NCI-H510A (cell line): ENCODE measurements around the gene NFATC2.

Experiments
- DNase-seq: peaks from one replicate; lab custom pipeline; 2025; lab: John Stamatoyannopoulos, UW

Gene NFATC2

GRCh38 chr20:51374456-51374830, 168.1 kb downstream of the NFATC2 start:
- no peak for DNase-seq

- no peak for DNase-seq
Observed at GRCh38 chr20:51373713-51374455, 168.6 kb downstream of the NFATC2 start.

- DNase-seq: no peak
Observed at GRCh38 chr20:51372966-51373365, 169.6 kb downstream of the NFATC2 start.

GRCh38 chr20:51372176-51372803, 170.2 kb downstream of the NFATC2 start:
- DNase-seq: peak; percentile 32

GRCh38 chr20:51371720-51372119, 170.8 kb downstream of the NFATC2 start:
- DNase-seq: no peak

- DNase-seq: no peak
Observed at GRCh38 chr20:51369503-51369902, 173.0 kb downstream of the NFATC2 start.

GRCh38 chr20:51368461-51369211, 173.9 kb downstream of the NFATC2 start:
- DNase-seq: no peak

- DNase-seq: no peak
Observed at GRCh38 chr20:51366155-51366886, 176.2 kb downstream of the NFATC2 start.

- DNase-seq: no peak
Observed at GRCh38 chr20:51365670-51366069, 176.8 kb downstream of the NFATC2 start.

- DNase-seq: no peak
Observed at GRCh38 chr20:51363813-51364212, 178.7 kb downstream of the NFATC2 start.

- no peak for DNase-seq
Observed at GRCh38 chr20:51363378-51363777, 179.1 kb downstream of the NFATC2 start.

GRCh38 chr20:51362254-51362653, 180.3 kb downstream of the NFATC2 start:
- no peak for DNase-seq

- DNase-seq: no peak
Observed at GRCh38 chr20:51361258-51361657, 181.3 kb downstream of the NFATC2 start.

GRCh38 chr20:51360451-51361201, 181.9 kb downstream of the NFATC2 start:
- DNase-seq: no peak

- DNase-seq: no peak
Observed at GRCh38 chr20:51359947-51360346, 182.6 kb downstream of the NFATC2 start.

GRCh38 chr20:51359401-51359800, 183.1 kb downstream of the NFATC2 start:
- DNase-seq: peak; percentile 14

GRCh38 chr20:51358032-51358724, 184.3 kb downstream of the NFATC2 start:
- no peak for DNase-seq

- no peak for DNase-seq
Observed at GRCh38 chr20:51357543-51357942, 185.0 kb downstream of the NFATC2 start.

- no peak for DNase-seq
Observed at GRCh38 chr20:51356871-51357270, 185.6 kb downstream of the NFATC2 start.

- no peak for DNase-seq
Observed at GRCh38 chr20:51354769-51355319, 187.7 kb downstream of the NFATC2 start.
